Measurements from ENCODE around the gene HOXB1. TPM values are rescaled to one million over a fixed set of nuclear protein-coding genes. Genes with fewer than 3 reads are reported as not detected.

HOXB1 gene
- total RNA-seq, 4 donors from 2014 or later, result not detected

DNA sequence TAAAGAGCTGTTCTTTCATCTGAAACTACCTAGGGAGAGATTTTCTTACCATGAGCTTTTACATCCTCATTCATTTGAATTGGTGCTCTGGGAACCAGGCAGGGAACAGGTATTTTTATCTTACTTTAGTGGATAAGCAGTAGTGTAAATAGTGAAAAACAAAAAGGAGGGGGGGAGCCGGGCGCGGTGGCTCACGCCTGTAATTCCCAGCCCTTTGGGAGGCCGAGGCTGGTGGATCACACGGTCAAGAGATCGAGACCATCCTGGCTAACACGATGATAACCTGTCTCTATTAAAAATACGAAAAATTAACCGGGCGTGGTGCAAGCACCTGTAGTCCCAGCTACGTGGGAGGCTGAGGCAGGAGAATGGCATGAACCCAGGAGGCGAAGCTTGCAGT is 41.0 kb downstream of the HOXB1 start:
- Histone ChIP-seq H3K4me3 (no peak overlapping the region), H3K27me3 (no peaks in the 10 kb centered on the region), H3K4me1 (peaks cover 0 to 32% (median 3%) of the 10 kb centered on the region in 3 donors), H3K36me3 (no peaks in the 10 kb centered on the region), H3K27ac (no peak overlapping the region), H3K9me3 (no peaks in the 10 kb centered on the region)
- WGBS, 2 donors (ENCODE audit: low coverage in 1 of 2), result 95 to 97% methylated on average over 4 to 12 of the region's 13 CpGs
- ATAC-seq, result no peak
- TF ChIP-seq POLR2A (IDR thresholded peaks at IDR 0.05), result no peak
- no peak for TF ChIP-seq EP300 (IDR thresholded peaks at IDR 0.05)
- TF ChIP-seq, protein P1, sequence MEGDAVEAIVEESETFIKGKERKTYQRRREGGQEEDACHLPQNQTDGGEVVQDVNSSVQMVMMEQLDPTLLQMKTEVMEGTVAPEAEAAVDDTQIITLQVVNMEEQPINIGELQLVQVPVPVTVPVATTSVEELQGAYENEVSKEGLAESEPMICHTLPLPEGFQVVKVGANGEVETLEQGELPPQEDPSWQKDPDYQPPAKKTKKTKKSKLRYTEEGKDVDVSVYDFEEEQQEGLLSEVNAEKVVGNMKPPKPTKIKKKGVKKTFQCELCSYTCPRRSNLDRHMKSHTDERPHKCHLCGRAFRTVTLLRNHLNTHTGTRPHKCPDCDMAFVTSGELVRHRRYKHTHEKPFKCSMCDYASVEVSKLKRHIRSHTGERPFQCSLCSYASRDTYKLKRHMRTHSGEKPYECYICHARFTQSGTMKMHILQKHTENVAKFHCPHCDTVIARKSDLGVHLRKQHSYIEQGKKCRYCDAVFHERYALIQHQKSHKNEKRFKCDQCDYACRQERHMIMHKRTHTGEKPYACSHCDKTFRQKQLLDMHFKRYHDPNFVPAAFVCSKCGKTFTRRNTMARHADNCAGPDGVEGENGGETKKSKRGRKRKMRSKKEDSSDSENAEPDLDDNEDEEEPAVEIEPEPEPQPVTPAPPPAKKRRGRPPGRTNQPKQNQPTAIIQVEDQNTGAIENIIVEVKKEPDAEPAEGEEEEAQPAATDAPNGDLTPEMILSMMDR (IDR thresholded peaks at IDR 0.05), result no peak
- TF ChIP-seq POLR2AphosphoS5 (IDR thresholded peaks at IDR 0.05), result no peak

DNA sequence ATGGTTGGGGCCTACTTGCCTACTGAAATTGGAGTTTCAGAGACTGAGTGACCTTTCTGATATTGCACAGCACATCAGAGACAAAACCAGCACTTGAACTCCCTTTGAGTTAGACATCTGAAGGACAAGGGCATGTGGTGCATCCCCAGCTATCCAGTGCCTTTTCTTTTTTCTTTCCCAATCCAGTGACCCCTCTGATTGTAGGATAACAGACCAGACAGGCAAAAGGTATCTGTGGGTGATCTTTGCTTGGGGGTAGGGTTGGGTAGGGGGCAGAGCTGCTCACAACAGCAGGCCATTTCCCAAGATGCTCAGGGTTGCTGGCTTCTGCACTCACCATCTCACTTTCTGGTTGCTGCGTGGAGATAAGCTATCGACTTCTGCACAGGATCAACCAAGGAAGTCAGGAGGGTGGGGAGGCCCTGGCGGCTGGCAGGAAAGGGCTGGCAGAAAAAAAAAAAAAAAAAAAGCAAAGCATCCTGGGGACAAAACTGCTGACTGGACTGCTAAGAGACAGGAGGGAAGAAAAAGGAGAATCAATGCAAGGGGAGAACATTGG is 42.2 kb downstream of the HOXB1 start:
- no peaks in the 10 kb centered on the region for H3K27me3 ChIP-seq
- WGBS, 2 donors (ENCODE audit: low coverage in 1 of 2), result no CpG with 5 or more reads among the region's 3 CpGs
- no peak overlapping the region for H3K4me3 ChIP-seq
- no peak for ATAC-seq
- H3K4me1 ChIP-seq, result peaks cover 0 to 25% (median 3%) of the 10 kb centered on the region in 3 donors
- TF ChIP-seq, protein P1 (IDR thresholded peaks at IDR 0.05), result no peak
- TF ChIP-seq POLR2A (IDR thresholded peaks at IDR 0.05), result no peak
- no peak for TF ChIP-seq POLR2AphosphoS5 (IDR thresholded peaks at IDR 0.05)
- TF ChIP-seq EP300 (IDR thresholded peaks at IDR 0.05), result no peak
- no peak overlapping the region for H3K27ac ChIP-seq
- no peaks in the 10 kb centered on the region for H3K36me3 ChIP-seq
- H3K9me3 ChIP-seq, result no peaks in the 10 kb centered on the region

DNA sequence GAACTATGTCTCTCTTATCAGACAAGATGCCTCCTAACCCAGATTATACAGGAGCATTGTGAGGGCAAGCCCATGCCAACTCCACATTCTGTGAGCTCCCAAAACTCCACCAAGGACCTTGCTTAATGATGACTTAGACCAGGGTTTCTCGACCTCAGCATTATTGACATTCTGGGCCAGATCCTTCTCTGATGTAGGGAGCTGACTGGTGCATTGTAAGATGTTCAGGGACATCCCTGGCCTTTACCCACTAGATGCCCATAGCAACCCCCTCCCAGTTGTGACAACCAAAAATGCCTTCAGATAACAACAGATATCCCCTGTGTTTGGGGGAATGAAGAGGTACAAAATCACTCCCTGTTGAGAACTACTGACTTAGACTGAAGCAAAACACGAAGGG is 43.6 kb downstream of the HOXB1 start:
- 100% methylated on average over 1 of the region's 2 CpGs for WGBS, 2 donors (ENCODE audit: low coverage in 1 of 2)
- H3K27me3 ChIP-seq, result no peaks in the 10 kb centered on the region
- H3K4me3 ChIP-seq, result no peak overlapping the region
- no peaks in the 10 kb centered on the region for H3K9me3 ChIP-seq
- no peak overlapping the region for H3K27ac ChIP-seq
- H3K4me1 ChIP-seq, result peaks cover 0 to 11% (median 0%) of the 10 kb centered on the region in 3 donors
- H3K36me3 ChIP-seq, result no peaks in the 10 kb centered on the region
- TF ChIP-seq POLR2A (IDR thresholded peaks at IDR 0.05) (no peak), EP300 (IDR thresholded peaks at IDR 0.05) (no peak), POLR2AphosphoS5 (IDR thresholded peaks at IDR 0.05) (no peak)
- TF ChIP-seq, protein P1 (IDR thresholded peaks at IDR 0.05), result no peak
- ATAC-seq, result no peak

DNA sequence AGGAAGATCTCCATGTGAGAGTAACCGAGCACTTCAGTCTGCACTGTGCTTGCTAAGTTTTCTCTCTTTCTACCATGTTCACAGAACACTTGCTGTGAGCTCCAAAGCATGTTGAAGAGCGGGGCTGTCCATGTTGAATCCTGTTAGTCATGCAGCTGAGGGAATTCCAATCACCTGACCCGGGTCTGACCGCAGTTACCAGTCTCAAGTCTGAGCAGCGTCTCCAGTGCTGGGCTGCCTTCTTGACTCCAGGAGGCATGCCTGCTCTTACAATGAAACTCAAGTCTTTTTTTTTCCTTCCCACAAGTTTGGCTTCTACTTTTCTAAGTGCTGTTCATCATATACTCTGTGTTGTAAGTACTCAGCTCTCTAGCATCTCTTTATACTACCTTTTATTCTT is 44.3 kb downstream of the HOXB1 start:
- ATAC-seq, result no peak
- 63 to 70% methylated on average over 2 to 4 of the region's 5 CpGs for WGBS, 2 donors (ENCODE audit: low coverage in 1 of 2)
- H3K9me3 ChIP-seq, result no peaks in the 10 kb centered on the region
- no peaks in the 10 kb centered on the region for H3K36me3 ChIP-seq
- TF ChIP-seq POLR2AphosphoS5 (IDR thresholded peaks at IDR 0.05) (no peak), EP300 (IDR thresholded peaks at IDR 0.05) (no peak), POLR2A (IDR thresholded peaks at IDR 0.05) (no peak)
- TF ChIP-seq, protein P1 (IDR thresholded peaks at IDR 0.05), result no peak
- no peak overlapping the region for H3K27ac ChIP-seq
- no peak overlapping the region for H3K4me3 ChIP-seq
- no peaks in the 10 kb centered on the region for H3K27me3 ChIP-seq
- H3K4me1 ChIP-seq, result peaks cover 0 to 4% (median 0%) of the 10 kb centered on the region in 3 donors

DNA sequence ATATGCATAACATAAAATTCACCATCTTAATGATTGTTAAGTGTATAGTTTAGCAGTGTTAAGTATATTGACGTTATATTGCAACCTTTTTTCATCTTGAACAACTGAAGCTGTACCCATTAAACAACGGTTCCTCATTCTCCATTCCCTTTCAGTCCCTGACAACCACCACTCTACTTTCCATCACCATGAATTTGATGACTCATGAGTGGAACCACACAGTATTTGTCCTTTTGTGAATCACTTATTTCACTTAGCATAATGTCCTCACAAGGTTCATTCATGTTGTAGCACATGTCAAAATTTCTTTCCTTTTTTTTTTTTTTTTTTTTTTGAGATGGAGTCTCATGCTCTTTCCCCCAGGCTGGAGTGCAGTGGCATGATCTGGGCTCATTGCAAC is 46.0 kb downstream of the HOXB1 start:
- no peak for ATAC-seq
- Histone ChIP-seq H3K9me3 (no peaks in the 10 kb centered on the region), H3K4me1 (no peaks in the 10 kb centered on the region), H3K27me3 (no peaks in the 10 kb centered on the region), H3K36me3 (no peaks in the 10 kb centered on the region), H3K27ac (no peak overlapping the region), H3K4me3 (no peak overlapping the region)
- TF ChIP-seq POLR2AphosphoS5 (IDR thresholded peaks at IDR 0.05) (no peak), POLR2A (IDR thresholded peaks at IDR 0.05) (no peak), EP300 (IDR thresholded peaks at IDR 0.05) (no peak)
- TF ChIP-seq, protein P1 (IDR thresholded peaks at IDR 0.05), result no peak
- 83 to 88% methylated on average over 2 of the region's 2 CpGs for WGBS, 2 donors (ENCODE audit: low coverage in 1 of 2)
